ENCODE results near the gene TJAP1. TPM values are rescaled to one million over a fixed set of nuclear protein-coding genes. Genes with fewer than 3 reads are reported as not detected.
A peak's percentile ranks its signal among the peaks of the same experiment; 100 is the strongest.
"Not testable (repeated sequence)": the region's sequence is repeated elsewhere in the genome, so short reads cannot be mapped to it uniquely, and the experiment has no call there.

Gene TJAP1
- total RNA-seq, 1 experiment from 2014 or later, result 78.9 TPM

GRCh38 chr6:43496370-43497128, 19.2 kb downstream of the TJAP1 start:
- Mint-ChIP-seq H3K9me3 (ENCODE audit: unreplicated experiment) (no peaks in the 10 kb centered on the region), H3K27ac (ENCODE audit: low read depth, unreplicated experiment) (peak overlapping the region; percentile 88), H3K36me3 (ENCODE audit: insufficient read depth, unreplicated experiment) (peaks cover 57% of the 10 kb centered on the region), H3K27me3 (ENCODE audit: insufficient read depth, unreplicated experiment) (no peaks in the 10 kb centered on the region), H3K4me3 (ENCODE audit: unreplicated experiment) (peak overlapping the region; percentile 43), H3K4me1 (ENCODE audit: insufficient read depth, unreplicated experiment) (peaks cover 53% of the 10 kb centered on the region)
- DNase-seq (ENCODE audit: unreplicated experiment), result peak; percentile 88
- BruUV-seq (replicated peaks), result no TSS peak
- TF ChIP-seq CTCF (IDR thresholded peaks at IDR 0.05; ENCODE audit: unreplicated experiment), result peak; percentile 91
- intact Hi-C loops (cut with micrococcal nuclease), result loop anchor here (1.0 to 5.0 kb wide), 4 partner anchors 16 to 594 kb away; partner anchors contain the start of gene ZNF318
- CTCF ChIA-PET, result interaction anchor here (0.6 to 9.0 kb wide), 36 partner anchors 9 to 666 kb away, joined by 3 to 102 read pairs (median 4); partner anchors contain the start of genes DLK2, TJAP1, YIPF3 and ZNF318
- POLR2A ChIA-PET, result interaction anchor here (0.6 to 9.6 kb wide), 23 partner anchors 10 to 486 kb away, joined by 3 to 209 read pairs (median 6); partner anchors contain the start of genes ABCC10, DLK2, LRRC73 and POLR1C

- peaks cover 49% of the 10 kb centered on the region for H3K4me1 Mint-ChIP-seq (ENCODE audit: insufficient read depth, unreplicated experiment)
- ChIA-PET CTCF (interaction anchor here (0.5 to 9.0 kb wide), 25 partner anchors 8 to 1097 kb away, joined by 3 to 102 read pairs (median 5); partner anchors contain the start of genes DLK2, TJAP1 and YIPF3), POLR2A (interaction anchor here (0.6 to 9.6 kb wide), 14 partner anchors 10 to 487 kb away, joined by 3 to 209 read pairs (median 13); partner anchors contain the start of genes DLK2, LRRC73, POLR1C and TJAP1)
- peak overlapping the region; percentile 43 for H3K4me3 Mint-ChIP-seq (ENCODE audit: unreplicated experiment)
- no peak for TF ChIP-seq CTCF (IDR thresholded peaks at IDR 0.05; ENCODE audit: unreplicated experiment)
- intact Hi-C loops (cut with micrococcal nuclease), result loop anchor here (2.0 to 5.0 kb wide), 3 partner anchors 16 to 595 kb away; partner anchors contain the start of gene ZNF318
- no peak for DNase-seq (ENCODE audit: unreplicated experiment)
- H3K27ac Mint-ChIP-seq (ENCODE audit: low read depth, unreplicated experiment), result peak overlapping the region; percentile 88
- no TSS peak for BruUV-seq (replicated peaks)
- H3K36me3 Mint-ChIP-seq (ENCODE audit: insufficient read depth, unreplicated experiment), result peaks cover 63% of the 10 kb centered on the region
- H3K27me3 Mint-ChIP-seq (ENCODE audit: insufficient read depth, unreplicated experiment), result no peaks in the 10 kb centered on the region
- no peaks in the 10 kb centered on the region for H3K9me3 Mint-ChIP-seq (ENCODE audit: unreplicated experiment)
Observed at GRCh38 chr6:43497129-43497396, 19.7 kb downstream of the TJAP1 start.

GRCh38 chr6:43497689-43498088, 20.3 kb downstream of the TJAP1 start:
- intact Hi-C loops (cut with micrococcal nuclease), result loop anchor here (2.0 to 5.0 kb wide), 3 partner anchors 17 to 595 kb away; partner anchors contain the start of gene ZNF318
- BruUV-seq (replicated peaks), result no TSS peak
- Mint-ChIP-seq H3K27ac (ENCODE audit: low read depth, unreplicated experiment) (peak overlapping the region; percentile 88), H3K36me3 (ENCODE audit: insufficient read depth, unreplicated experiment) (peaks cover 69% of the 10 kb centered on the region), H3K4me3 (ENCODE audit: unreplicated experiment) (peak overlapping the region; percentile 43), H3K27me3 (ENCODE audit: insufficient read depth, unreplicated experiment) (no peaks in the 10 kb centered on the region), H3K9me3 (ENCODE audit: unreplicated experiment) (no peaks in the 10 kb centered on the region), H3K4me1 (ENCODE audit: insufficient read depth, unreplicated experiment) (peaks cover 43% of the 10 kb centered on the region)
- DNase-seq (ENCODE audit: unreplicated experiment), result no peak
- ChIA-PET CTCF (interaction anchor here (0.5 to 9.0 kb wide), 14 partner anchors 8 to 1097 kb away, joined by 3 to 102 read pairs (median 5); partner anchors contain the start of genes DLK2 and TJAP1), POLR2A (interaction anchor here (0.6 to 9.6 kb wide), 6 partner anchors 9 to 139 kb away, joined by 3 to 209 read pairs (median 4); partner anchors contain the start of genes DLK2, POLR1C, TJAP1 and YIPF3)
- TF ChIP-seq CTCF (IDR thresholded peaks at IDR 0.05; ENCODE audit: unreplicated experiment), result no peak

GRCh38 chr6:43498291-43498690, 20.9 kb downstream of the TJAP1 start:
- Mint-ChIP-seq H3K36me3 (ENCODE audit: insufficient read depth, unreplicated experiment) (peaks cover 75% of the 10 kb centered on the region), H3K4me1 (ENCODE audit: insufficient read depth, unreplicated experiment) (peaks cover 37% of the 10 kb centered on the region)
- BruUV-seq (replicated peaks); H3K27ac Mint-ChIP-seq (ENCODE audit: low read depth, unreplicated experiment); H3K4me3 Mint-ChIP-seq (ENCODE audit: unreplicated experiment); DNase-seq (ENCODE audit: unreplicated experiment); H3K27me3 Mint-ChIP-seq (ENCODE audit: insufficient read depth, unreplicated experiment); H3K9me3 Mint-ChIP-seq (ENCODE audit: unreplicated experiment): not testable (repeated sequence)
- ChIA-PET CTCF (interaction anchor here (0.6 to 9.0 kb wide), 7 partner anchors 7 to 109 kb away, joined by 3 to 102 read pairs (median 4); partner anchors contain the start of genes DLK2 and TJAP1), POLR2A (interaction anchor here (0.6 to 9.6 kb wide), 5 partner anchors 8 to 138 kb away, joined by 3 to 209 read pairs (median 4); partner anchors contain the start of genes DLK2, POLR1C, TJAP1 and YIPF3)
- intact Hi-C loops (cut with micrococcal nuclease), result loop anchor here (5.0 kb wide), 2 partner anchors 131 to 596 kb away; partner anchors contain the start of gene ZNF318
